Measurements from ENCODE around the gene MRPS27. TPM values are rescaled to one million over a fixed set of nuclear protein-coding genes. Genes with fewer than 3 reads are reported as not detected.

The MRPS27 gene
- total and polyA plus RNA-seq, 2 of the 13 experiments (the other 11 are each of a cell fraction or from before 2014, with no cell fraction given): 71.8 to 115 TPM

DNA sequence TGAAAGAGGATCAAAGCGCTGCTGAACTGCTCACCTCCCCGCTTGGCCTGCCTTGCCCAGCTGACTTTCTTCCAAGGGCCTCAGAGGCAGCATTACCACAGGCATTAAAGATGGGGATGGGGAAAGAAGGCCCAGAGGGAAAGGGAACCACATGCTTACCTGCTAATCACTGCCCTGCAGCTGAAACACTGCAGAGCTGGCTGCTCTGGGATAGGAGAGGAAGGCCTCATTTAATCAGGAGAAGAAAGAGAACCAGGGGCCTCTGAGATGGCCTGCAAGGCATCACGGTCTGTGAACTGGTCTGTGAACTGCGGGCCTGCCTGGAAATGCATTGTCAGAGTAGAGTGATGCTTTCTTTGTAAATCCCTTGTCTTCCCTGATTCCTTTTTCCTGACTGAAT lies 44.9 kb upstream of the MRPS27 start (continued):
- no peak for TF ChIP-seq ZBTB40 (IDR thresholded peaks at IDR 0.05)
- no peak for TF ChIP-seq ZBTB40 (CRISPR knock-in tag; IDR thresholded peaks at IDR 0.05)

GRCh38 chr5:72364171-72364570 lies 44.1 kb upstream of the MRPS27 start:
- no peak overlapping the region for H3K27ac ChIP-seq (ENCODE audit: extremely low read length, insufficient read depth, low read length)
- CTCF ChIA-PET (ENCODE audit: low intra/inter-chr PET ratio, low total read pairs): no interaction called here
- TF ChIP-seq ZNF576 (CRISPR knock-in tag; IDR thresholded peaks at IDR 0.05) (no peak), ZNF383 (CRISPR knock-in tag; IDR thresholded peaks at IDR 0.05; ENCODE audit: borderline replicate concordance) (no peak), HOXA9 (CRISPR knock-in tag; IDR thresholded peaks at IDR 0.05; ENCODE audit: borderline replicate concordance) (no peak), ZNF12 (CRISPR knock-in tag; IDR thresholded peaks at IDR 0.05) (no peak), SKIL (CRISPR knock-in tag; IDR thresholded peaks at IDR 0.05; ENCODE audit: borderline replicate concordance) (no peak), ZBTB1 (CRISPR knock-in tag; IDR thresholded peaks at IDR 0.05; ENCODE audit: borderline replicate concordance) (no peak), MLLT10 (CRISPR knock-in tag; IDR thresholded peaks at IDR 0.05) (no peak), NBN (conservative IDR thresholded peaks at IDR 0.05) (no peak), HOXA5 (CRISPR knock-in tag; IDR thresholded peaks at IDR 0.05) (no peak)
- TF ChIP-seq, protein P1, sequence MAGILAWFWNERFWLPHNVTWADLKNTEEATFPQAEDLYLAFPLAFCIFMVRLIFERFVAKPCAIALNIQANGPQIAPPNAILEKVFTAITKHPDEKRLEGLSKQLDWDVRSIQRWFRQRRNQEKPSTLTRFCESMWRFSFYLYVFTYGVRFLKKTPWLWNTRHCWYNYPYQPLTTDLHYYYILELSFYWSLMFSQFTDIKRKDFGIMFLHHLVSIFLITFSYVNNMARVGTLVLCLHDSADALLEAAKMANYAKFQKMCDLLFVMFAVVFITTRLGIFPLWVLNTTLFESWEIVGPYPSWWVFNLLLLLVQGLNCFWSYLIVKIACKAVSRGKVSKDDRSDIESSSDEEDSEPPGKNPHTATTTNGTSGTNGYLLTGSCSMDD (CRISPR knock-in tag; IDR thresholded peaks at IDR 0.05): no peak

More at GRCh38 chr5:72364171-72364570, 44.1 kb upstream of the MRPS27 start:
- Histone ChIP-seq H2AFZ (ENCODE audit: low read length) (no peak overlapping the region), H3K4me1 (ENCODE audit: insufficient read depth, low read length) (peaks cover 6% of the 10 kb centered on the region; the same call in 1 of the 2 replicates), H3K27me3 (ENCODE audit: control insufficient read depth in 1 of 2, insufficient read depth in 2 of 2, low read length in 2 of 2) (no peaks in the 10 kb centered on the region), H3K36me3 (replicated peaks in 1 of 2; ENCODE audit: control insufficient read depth in 1 of 2, insufficient read depth in 2 of 2, low read length in 2 of 2) (peaks cover 2 to 28% of the 10 kb centered on the region in 2 experiments; a peak in 2 of 5 replicates), H3K4me2 (ENCODE audit: low read depth, low read length) (no peak overlapping the region), H3K9me3 (ENCODE audit: low read length) (no peaks in the 10 kb centered on the region), H4K20me1 (ENCODE audit: insufficient read depth, low read length) (no peaks in the 10 kb centered on the region), H3K9ac (ENCODE audit: insufficient read depth, low read depth, low read length) (no peak overlapping the region), H3K4me3 (replicated peaks in 1 of 3; ENCODE audit: insufficient read depth in 1 of 3, low read depth in 2 of 3, low read length in 3 of 3) (no peak overlapping the region), H3K79me2 (ENCODE audit: insufficient read depth, low read length) (no peaks in the 10 kb centered on the region)
- FAIRE-seq (no peak), DNase-seq (ENCODE audit: low spot score) (no peak), ATAC-seq (no peak)
- POLR2A ChIA-PET: no interaction called here
- intact Hi-C loops (cut with micrococcal nuclease; ENCODE audit: unreplicated experiment): no loop called here
- in situ Hi-C loops (cut with HindIII; ENCODE audit: extremely low pct_ligation_motif_present, low pct_unique_long_range_greater_than_20kb): loop anchor here (10.0 kb wide), 1 partner anchor 451 kb away; the partner anchor contains the start of gene TNPO1
- no TSS peak for BruUV-seq (replicated peaks)
- 86% methylated on average over 1 of the region's 1 CpG for WGBS (ENCODE audit: low lambda C conversion rate)

All from HepG2 (cell line).